Spleen (tissue), 7 donors: ENCODE data around the gene CROCC2.

Source experiments
- POLR2A ChIP-seq, 3 donors: fragments of 450-650 bp; IDR thresholded peaks; one replicate each; pipeline ENCODE4 v1.5.1; 2017; ENCODE audit warnings: antibody characterized with exemption in 3 of 3, mild to moderate bottlenecking in 1 of 3
- POLR2AphosphoS5 ChIP-seq, 3 donors: sonication (generic); formaldehyde crosslinking; IDR thresholded peaks; one replicate each; pipeline ENCODE4 v1.5.1; 2017; ENCODE audit warnings: antibody characterized with exemption in 3 of 3
- TF ChIP-seq, protein P1 (sequence below), 11 experiments: fragments of 200-600 bp in 7 of 11; fragments of 450-650 bp in 4 of 11; sonication (generic) in 4 of 11; IDR thresholded peaks in 8 of 11; conservative IDR thresholded peaks in 3 of 11; 1 replicate in 7 of 11; 2 replicates in 4 of 11; pipeline versions ENCODE4 v1.4.0 to v1.8.0; 2016 to 2021; ENCODE audit warnings: antibody characterized with exemption in 11 of 11, inconsistent platforms in 4 of 11, mild to moderate bottlenecking in 1 of 11
- donor health status: DM: no; HTN: no; CAD: no; lungs with moderate emphysema.
- donor health status: DM: no; HTN: no; CAD: no.
- donor health status: DM: no; HTN: no; CAD: no.

DNA sequence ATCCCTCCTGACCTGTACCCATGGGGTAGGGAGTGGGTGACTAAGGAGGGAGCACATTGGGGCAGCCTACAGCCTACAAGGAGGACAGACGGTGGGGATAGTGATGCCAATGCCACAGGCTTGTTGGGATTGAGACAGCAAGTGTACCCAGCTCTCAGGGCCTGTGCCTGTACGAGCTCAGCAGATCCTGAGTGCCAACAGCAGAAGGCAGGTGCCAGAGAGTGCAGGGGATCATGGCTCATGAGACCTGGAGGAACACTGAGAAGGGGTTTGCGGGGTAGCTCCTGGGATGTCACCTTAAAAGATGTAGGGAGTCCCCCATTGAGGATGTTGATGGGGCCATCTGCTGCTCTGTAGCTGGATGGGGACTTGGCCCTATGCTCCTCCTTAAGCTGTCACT lies 82.0 kb downstream of the CROCC2 start:
- TF ChIP-seq, protein P1, sequence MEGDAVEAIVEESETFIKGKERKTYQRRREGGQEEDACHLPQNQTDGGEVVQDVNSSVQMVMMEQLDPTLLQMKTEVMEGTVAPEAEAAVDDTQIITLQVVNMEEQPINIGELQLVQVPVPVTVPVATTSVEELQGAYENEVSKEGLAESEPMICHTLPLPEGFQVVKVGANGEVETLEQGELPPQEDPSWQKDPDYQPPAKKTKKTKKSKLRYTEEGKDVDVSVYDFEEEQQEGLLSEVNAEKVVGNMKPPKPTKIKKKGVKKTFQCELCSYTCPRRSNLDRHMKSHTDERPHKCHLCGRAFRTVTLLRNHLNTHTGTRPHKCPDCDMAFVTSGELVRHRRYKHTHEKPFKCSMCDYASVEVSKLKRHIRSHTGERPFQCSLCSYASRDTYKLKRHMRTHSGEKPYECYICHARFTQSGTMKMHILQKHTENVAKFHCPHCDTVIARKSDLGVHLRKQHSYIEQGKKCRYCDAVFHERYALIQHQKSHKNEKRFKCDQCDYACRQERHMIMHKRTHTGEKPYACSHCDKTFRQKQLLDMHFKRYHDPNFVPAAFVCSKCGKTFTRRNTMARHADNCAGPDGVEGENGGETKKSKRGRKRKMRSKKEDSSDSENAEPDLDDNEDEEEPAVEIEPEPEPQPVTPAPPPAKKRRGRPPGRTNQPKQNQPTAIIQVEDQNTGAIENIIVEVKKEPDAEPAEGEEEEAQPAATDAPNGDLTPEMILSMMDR (IDR thresholded peaks at IDR 0.05 in 8 of 11, conservative IDR thresholded peaks at IDR 0.05 in 3 of 11) = no peak
- TF ChIP-seq POLR2AphosphoS5 (IDR thresholded peaks at IDR 0.05) = no peak
- TF ChIP-seq POLR2A (IDR thresholded peaks at IDR 0.05) = no peak
